ENCODE measurements around the gene STK39. TPM values are rescaled to one million over a fixed set of nuclear protein-coding genes. Genes with fewer than 3 reads are reported as not detected.
A peak's percentile ranks its signal among the peaks of the same experiment; 100 is the strongest.

The STK39 gene
- total RNA-seq, 4 donors from 2014 or later, result 6.4 to 9.0 (median 6.7) TPM

- WGBS, 2 donors, result 96 to 98% methylated on average over 3 of the region's 3 CpGs
- Histone ChIP-seq H3K4me3 (replicated peaks in 1 of 3) (no peak overlapping the region), H3K27me3 (no peaks in the 10 kb centered on the region), H3K27ac (no peak overlapping the region), H3K9me3 (no peaks in the 10 kb centered on the region), H3K36me3 (no peaks in the 10 kb centered on the region), H3K4me1 (no peaks in the 10 kb centered on the region)
- intact Hi-C loops (cut with DNase I), result no loop called here
- TF ChIP-seq POLR2A (IDR thresholded peaks at IDR 0.05), result no peak
- TF ChIP-seq, protein P1, sequence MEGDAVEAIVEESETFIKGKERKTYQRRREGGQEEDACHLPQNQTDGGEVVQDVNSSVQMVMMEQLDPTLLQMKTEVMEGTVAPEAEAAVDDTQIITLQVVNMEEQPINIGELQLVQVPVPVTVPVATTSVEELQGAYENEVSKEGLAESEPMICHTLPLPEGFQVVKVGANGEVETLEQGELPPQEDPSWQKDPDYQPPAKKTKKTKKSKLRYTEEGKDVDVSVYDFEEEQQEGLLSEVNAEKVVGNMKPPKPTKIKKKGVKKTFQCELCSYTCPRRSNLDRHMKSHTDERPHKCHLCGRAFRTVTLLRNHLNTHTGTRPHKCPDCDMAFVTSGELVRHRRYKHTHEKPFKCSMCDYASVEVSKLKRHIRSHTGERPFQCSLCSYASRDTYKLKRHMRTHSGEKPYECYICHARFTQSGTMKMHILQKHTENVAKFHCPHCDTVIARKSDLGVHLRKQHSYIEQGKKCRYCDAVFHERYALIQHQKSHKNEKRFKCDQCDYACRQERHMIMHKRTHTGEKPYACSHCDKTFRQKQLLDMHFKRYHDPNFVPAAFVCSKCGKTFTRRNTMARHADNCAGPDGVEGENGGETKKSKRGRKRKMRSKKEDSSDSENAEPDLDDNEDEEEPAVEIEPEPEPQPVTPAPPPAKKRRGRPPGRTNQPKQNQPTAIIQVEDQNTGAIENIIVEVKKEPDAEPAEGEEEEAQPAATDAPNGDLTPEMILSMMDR (IDR thresholded peaks at IDR 0.05), result no peak
- no peak for DNase-seq
Measured at GRCh38 chr2:168120730-168121129, 126.7 kb downstream of the STK39 start.

GRCh38 chr2:168120310-168120709, 127.1 kb downstream of the STK39 start:
- Histone ChIP-seq H3K4me1 (no peaks in the 10 kb centered on the region), H3K4me3 (replicated peaks in 1 of 3) (no peak overlapping the region), H3K9me3 (no peaks in the 10 kb centered on the region), H3K27ac (no peak overlapping the region), H3K36me3 (no peaks in the 10 kb centered on the region), H3K27me3 (no peaks in the 10 kb centered on the region)
- WGBS, 2 donors, result 97% methylated on average over 4 of the region's 4 CpGs
- TF ChIP-seq, protein P1 (IDR thresholded peaks at IDR 0.05), result no peak
- TF ChIP-seq POLR2A (IDR thresholded peaks at IDR 0.05), result no peak
- no peak for DNase-seq
- intact Hi-C loops (cut with DNase I), result no loop called here

DNA sequence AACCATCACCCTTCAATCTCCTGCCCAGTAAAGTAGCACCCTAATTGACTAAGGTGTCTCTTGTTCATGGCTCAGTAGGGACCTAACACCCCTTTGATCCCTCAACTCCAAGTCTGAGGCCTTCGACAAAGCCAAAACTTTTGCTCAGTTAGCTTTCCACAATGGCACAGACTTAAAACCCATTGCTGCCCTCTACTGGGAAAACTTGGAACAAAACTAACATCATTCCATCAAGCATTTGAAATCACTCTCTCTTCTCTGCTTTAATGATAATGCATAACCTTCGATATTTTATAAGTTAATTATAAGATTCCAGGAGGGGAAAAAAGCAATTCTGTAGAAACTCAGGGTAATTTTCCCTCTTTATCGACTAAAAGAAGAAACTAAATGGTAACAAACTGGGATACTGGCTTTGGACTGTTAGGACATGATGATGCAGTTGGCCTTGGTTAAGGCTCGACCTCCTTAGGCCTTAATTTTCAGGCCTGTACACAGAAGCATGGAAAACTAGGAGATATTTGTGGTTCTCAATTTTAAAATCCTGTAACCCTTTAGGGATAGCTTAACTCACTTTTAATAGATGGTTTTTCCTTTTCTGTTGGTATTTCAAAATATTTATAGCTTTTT, 127.8 kb downstream of the STK39 start:
- intact Hi-C loops (cut with DNase I), result loop anchor here (10.0 kb wide), 1 partner anchor 1575 kb away; no protein-coding TSS in a partner anchor
- Histone ChIP-seq H3K27ac (no peak overlapping the region), H3K4me3 (replicated peaks in 1 of 3) (no peak overlapping the region), H3K27me3 (no peaks in the 10 kb centered on the region), H3K4me1 (no peaks in the 10 kb centered on the region), H3K9me3 (no peaks in the 10 kb centered on the region), H3K36me3 (no peaks in the 10 kb centered on the region)
- WGBS, 2 donors, result 46 to 47% methylated on average over 4 of the region's 4 CpGs
- TF ChIP-seq, protein P1 (IDR thresholded peaks at IDR 0.05), result peak in 4 of 6 experiments; percentile 4 to 51 (median 40)
- TF ChIP-seq POLR2A (IDR thresholded peaks at IDR 0.05), result no peak
- no peak for DNase-seq

- 60 to 63% methylated on average over 10 of the region's 10 CpGs for WGBS, 2 donors
Measured at GRCh38 chr2:168118733-168119514, 128.5 kb downstream of the STK39 start.

More at GRCh38 chr2:168118733-168119514, 128.5 kb downstream of the STK39 start:
- TF ChIP-seq, protein P1 (IDR thresholded peaks at IDR 0.05), result peak; percentile 19 to 69 (median 46)
- no peak for TF ChIP-seq POLR2A (IDR thresholded peaks at IDR 0.05)
- Histone ChIP-seq H3K9me3 (no peaks in the 10 kb centered on the region), H3K4me3 (replicated peaks in 1 of 3) (no peak overlapping the region), H3K27ac (no peak overlapping the region), H3K36me3 (no peaks in the 10 kb centered on the region), H3K27me3 (no peaks in the 10 kb centered on the region), H3K4me1 (no peaks in the 10 kb centered on the region)
- DNase-seq, result no peak
- intact Hi-C loops (cut with DNase I), result loop anchor here (10.0 kb wide), 1 partner anchor 1574 kb away; no protein-coding TSS in a partner anchor
